ENCODE measurements around the gene GSTT2. TPM values are rescaled to one million over a fixed set of nuclear protein-coding genes. Genes with fewer than 3 reads are reported as not detected.

GSTT2 gene
- polyA plus RNA-seq, 2 of the 4 experiments (the other 2 are of a cell fraction) = 0.14 TPM; not detected in 1

GRCh38 chr22:24008381-24009226, 28.7 kb downstream of the GSTT2 start:
- ATAC-seq (no peak), FAIRE-seq (no peak), DNase-seq (ENCODE audit: low read depth in 1 of 2, low spot score in 1 of 2) (no peak)
- Histone ChIP-seq H3K9me3 (no peaks in the 10 kb centered on the region), H3K27ac (no peak overlapping the region), H3K4me1 (peaks cover 4% of the 10 kb centered on the region; the same call in 2 of the 3 replicates), H3K4me3 (no peak overlapping the region), H3K4me2 (no peak overlapping the region)
- 73% methylated on average over 6 of the region's 6 CpGs for WGBS (ENCODE audit: missing lambda C conversion rate)
- ChIA-PET POLR2A (no interaction called here), CTCF (interaction anchor here (1.3 kb wide), 2 partner anchors 24 to 181 kb away, joined by 4 to 5 read pairs; no protein-coding TSS in a partner anchor)
- TF ChIP-seq MAFK (IDR thresholded peaks at IDR 0.05; ENCODE audit: partially characterized antibody) = no peak

GRCh38 chr22:24009227-24010017, 29.5 kb downstream of the GSTT2 start:
- H3K4me3 ChIP-seq = no peak overlapping the region
- ChIA-PET POLR2A (no interaction called here), CTCF (interaction anchor here (1.3 to 1.4 kb wide), 2 partner anchors 145 to 166 kb away, joined by 4 to 5 read pairs; no protein-coding TSS in a partner anchor)
- H3K4me1 ChIP-seq = peaks cover 4% of the 10 kb centered on the region; the same call in 2 of the 3 replicates
- no peak overlapping the region for H3K27ac ChIP-seq
- no peak for ATAC-seq
- WGBS (ENCODE audit: missing lambda C conversion rate) = 85% methylated on average over 7 of the region's 7 CpGs
- TF ChIP-seq MAFK (IDR thresholded peaks at IDR 0.05; ENCODE audit: partially characterized antibody) = no peak
- no peak for TF ChIP-seq HMGXB4 (CRISPR knock-in tag; IDR thresholded peaks at IDR 0.05; ENCODE audit: borderline replicate concordance)
- TF ChIP-seq HEYL (CRISPR knock-in tag; IDR thresholded peaks at IDR 0.05) = no peak
- TF ChIP-seq NR3C1 (IDR thresholded peaks at IDR 0.05) = no peak
- TF ChIP-seq CEBPB (IDR thresholded peaks at IDR 0.05) = no peak
- TF ChIP-seq HOXA7 (CRISPR knock-in tag; IDR thresholded peaks at IDR 0.05) = no peak
- no peak for TF ChIP-seq ATOH8 (CRISPR knock-in tag; IDR thresholded peaks at IDR 0.05; ENCODE audit: low read depth)
- TF ChIP-seq NPAS2 (CRISPR knock-in tag; IDR thresholded peaks at IDR 0.05; ENCODE audit: borderline replicate concordance) = no peak
- TF ChIP-seq KDM5A (IDR thresholded peaks at IDR 0.05) = no peak
- no peak for TF ChIP-seq KDM1A (IDR thresholded peaks at IDR 0.05; ENCODE audit: low read depth)
- no peak for TF ChIP-seq ZFP36 (IDR thresholded peaks at IDR 0.05; ENCODE audit: borderline replicate concordance, partially characterized antibody)
- H3K4me2 ChIP-seq = no peak overlapping the region
- no peak for FAIRE-seq
- no peaks in the 10 kb centered on the region for H3K9me3 ChIP-seq
- no peak for DNase-seq (ENCODE audit: low read depth in 1 of 2, low spot score in 1 of 2)

- no peaks in the 10 kb centered on the region for H3K9me3 ChIP-seq
- peaks cover 4% of the 10 kb centered on the region; the same call in 2 of the 3 replicates for H3K4me1 ChIP-seq
- ChIA-PET POLR2A (no interaction called here), CTCF (interaction anchor here (1.3 to 1.4 kb wide), 2 partner anchors 145 to 165 kb away, joined by 4 to 5 read pairs; no protein-coding TSS in a partner anchor)
- H3K4me3 ChIP-seq = no peak overlapping the region
- no peak overlapping the region for H3K4me2 ChIP-seq
- FAIRE-seq = no peak
- ATAC-seq = no peak
- no peak for DNase-seq (ENCODE audit: low read depth in 1 of 2, low spot score in 1 of 2)
- no peak overlapping the region for H3K27ac ChIP-seq
- 80% methylated on average over 2 of the region's 2 CpGs for WGBS (ENCODE audit: missing lambda C conversion rate)
- TF ChIP-seq E2F6 (IDR thresholded peaks at IDR 0.05; ENCODE audit: borderline replicate concordance, low read depth) = no peak
- no peak for TF ChIP-seq ZNF302 (CRISPR knock-in tag; IDR thresholded peaks at IDR 0.05)
These were observed 30.1 kb downstream of the GSTT2 start for GRCh38 chr22:24010018-24010391.
